HFF-Myc (cell line): ENCODE data around the gene CYP3A7.
"Not testable (repeated sequence)": the region's sequence is repeated elsewhere in the genome, so short reads cannot be mapped to it uniquely, and the experiment has no call there.

Experiments used
- DNase-seq: peaks from one replicate; pipeline ENCODE4 v3.0.0-alpha.2; 2011; ENCODE audit warnings: low read depth; ENCODE audit errors: extremely low read depth
- H3K4me3 ChIP-seq: replicated peaks from 2 replicates; pipeline ENCODE4 v1.5.1; 2011; ENCODE audit warnings: low read depth, mild to moderate bottlenecking, control low read depth, low read length
- TF ChIP-seq, protein P1 (sequence below): IDR thresholded peaks from 2 replicates; pipeline ENCODE4 v1.5.1; 2012; ENCODE audit warnings: mild to moderate bottlenecking, low read depth, low read length, control low read depth; ENCODE audit errors: missing control alignments

CYP3A7 gene

GRCh38 chr7:99672573-99672972 is 62.4 kb downstream of the CYP3A7 start:
- TF ChIP-seq, protein P1, sequence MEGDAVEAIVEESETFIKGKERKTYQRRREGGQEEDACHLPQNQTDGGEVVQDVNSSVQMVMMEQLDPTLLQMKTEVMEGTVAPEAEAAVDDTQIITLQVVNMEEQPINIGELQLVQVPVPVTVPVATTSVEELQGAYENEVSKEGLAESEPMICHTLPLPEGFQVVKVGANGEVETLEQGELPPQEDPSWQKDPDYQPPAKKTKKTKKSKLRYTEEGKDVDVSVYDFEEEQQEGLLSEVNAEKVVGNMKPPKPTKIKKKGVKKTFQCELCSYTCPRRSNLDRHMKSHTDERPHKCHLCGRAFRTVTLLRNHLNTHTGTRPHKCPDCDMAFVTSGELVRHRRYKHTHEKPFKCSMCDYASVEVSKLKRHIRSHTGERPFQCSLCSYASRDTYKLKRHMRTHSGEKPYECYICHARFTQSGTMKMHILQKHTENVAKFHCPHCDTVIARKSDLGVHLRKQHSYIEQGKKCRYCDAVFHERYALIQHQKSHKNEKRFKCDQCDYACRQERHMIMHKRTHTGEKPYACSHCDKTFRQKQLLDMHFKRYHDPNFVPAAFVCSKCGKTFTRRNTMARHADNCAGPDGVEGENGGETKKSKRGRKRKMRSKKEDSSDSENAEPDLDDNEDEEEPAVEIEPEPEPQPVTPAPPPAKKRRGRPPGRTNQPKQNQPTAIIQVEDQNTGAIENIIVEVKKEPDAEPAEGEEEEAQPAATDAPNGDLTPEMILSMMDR, result no peak
- DNase-seq, result no peak
- no peak overlapping the region for H3K4me3 ChIP-seq

DNA sequence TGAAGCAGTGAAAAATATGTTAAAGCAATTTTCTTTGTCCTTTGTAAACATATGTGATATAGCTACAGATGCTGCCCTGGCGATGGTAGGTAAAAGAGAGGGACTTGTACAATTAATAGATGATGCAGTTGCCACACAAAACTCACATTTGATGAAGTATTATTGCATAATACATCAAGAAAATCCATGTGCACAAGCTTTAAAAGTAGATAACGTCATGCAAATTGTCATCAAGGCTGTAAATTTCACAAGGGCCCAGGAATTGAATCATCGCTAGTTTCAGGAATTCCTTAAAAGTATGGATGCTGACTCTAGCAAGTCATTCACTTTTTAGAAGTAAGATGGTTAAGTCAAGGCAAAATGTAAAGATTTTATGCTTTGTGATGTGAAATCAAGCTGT is 65.2 kb downstream of the CYP3A7 start:
- TF ChIP-seq, protein P1, result no peak
- H3K4me3 ChIP-seq, result no peak overlapping the region
- no peak for DNase-seq

DNA sequence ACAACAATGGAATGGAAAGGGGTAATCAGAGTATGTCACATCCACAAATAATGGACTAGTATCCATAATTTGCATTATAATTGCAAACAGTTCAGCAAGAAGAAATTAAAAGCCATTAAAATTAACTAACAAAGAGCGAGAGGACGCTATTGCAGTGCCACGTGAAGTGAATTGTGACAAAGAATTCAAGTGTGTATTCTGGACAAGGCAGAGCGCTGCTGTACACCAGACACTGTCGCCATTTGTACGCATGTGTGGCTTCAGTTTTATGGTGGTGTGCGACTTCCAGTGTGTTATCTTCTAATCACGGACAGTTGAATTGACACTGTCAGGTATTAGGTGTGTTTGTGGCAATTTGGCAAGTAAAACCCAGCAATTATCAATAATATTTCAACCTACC is 66.5 kb downstream of the CYP3A7 start:
- DNase-seq, result no peak
- TF ChIP-seq, protein P1, result no peak
- no peak overlapping the region for H3K4me3 ChIP-seq

DNA sequence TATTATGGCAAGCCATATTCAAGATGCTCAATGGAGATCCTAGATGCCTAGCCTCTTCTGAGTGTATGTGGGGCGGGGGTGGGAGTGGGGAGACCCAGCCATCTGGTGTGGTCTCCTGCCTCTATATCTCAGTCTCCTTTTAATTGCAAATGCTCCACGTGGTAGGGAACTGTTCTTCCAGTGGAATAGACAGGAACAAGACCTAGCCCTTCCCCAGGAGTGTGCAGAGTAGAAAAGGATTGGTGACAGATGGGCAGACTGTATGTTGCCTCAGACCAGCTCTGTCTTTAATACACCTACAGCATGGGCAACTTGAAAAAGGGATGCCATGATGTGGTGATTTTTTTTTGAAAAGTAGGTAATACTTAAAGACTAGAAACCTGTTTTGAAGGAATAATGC is 67.8 kb downstream of the CYP3A7 start:
- DNase-seq, result no peak
- TF ChIP-seq, protein P1, result no peak
- H3K4me3 ChIP-seq, result no peak overlapping the region

DNA sequence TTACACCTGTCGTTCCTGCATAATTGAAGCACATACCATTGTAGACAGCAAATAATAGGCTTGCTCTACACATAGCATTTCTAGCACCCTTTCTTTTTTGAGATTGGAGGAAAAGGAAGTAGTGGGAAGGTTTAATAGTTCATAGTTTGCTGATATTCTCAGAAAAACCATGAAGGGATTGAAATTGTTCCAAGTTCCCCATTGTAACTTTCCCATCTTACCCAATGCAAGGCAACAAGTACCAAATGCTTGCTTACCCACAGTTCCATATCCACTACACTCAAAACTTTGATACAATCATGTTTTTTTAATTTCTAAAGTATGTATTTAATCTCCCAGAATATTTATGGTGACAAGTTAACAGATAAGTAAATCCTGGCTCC is 69.0 kb downstream of the CYP3A7 start:
- H3K4me3 ChIP-seq, result no peak overlapping the region
- TF ChIP-seq, protein P1, result no peak
- DNase-seq, result no peak

DNA sequence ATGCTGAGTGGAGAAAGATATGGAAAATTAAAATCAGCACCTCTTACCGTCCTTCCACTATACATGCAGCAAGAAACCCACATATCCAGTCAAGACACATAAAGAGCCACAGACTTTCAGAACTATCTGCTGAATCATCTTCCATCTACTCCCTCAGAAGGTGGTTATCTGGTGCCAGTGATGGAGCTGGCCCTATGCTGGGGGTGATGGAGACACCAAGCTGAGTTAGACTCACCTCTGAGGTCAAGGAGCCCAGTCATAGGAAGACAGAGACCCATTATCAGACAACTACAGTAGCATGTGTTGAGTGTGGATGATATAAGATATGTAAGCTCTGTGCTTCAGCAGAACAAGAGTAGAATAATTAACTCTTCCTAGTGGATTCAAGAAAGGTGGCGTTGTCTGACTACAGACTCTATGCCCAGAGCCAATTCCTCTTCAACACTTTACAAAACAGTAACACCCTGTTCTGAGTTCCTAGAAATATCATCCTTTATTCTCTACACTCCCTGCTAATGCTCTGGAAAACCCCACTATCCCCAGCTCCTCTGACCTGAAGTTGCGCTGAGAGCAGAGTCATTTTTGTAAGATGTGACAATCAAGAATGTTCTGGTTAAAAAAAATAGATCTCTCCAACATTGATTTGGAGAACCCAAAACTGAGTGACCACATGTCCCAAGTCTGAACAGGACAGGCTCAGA is 69.5 kb downstream of the CYP3A7 start:
- no peak overlapping the region for H3K4me3 ChIP-seq
- TF ChIP-seq, protein P1, result no peak
- no peak for DNase-seq

DNA sequence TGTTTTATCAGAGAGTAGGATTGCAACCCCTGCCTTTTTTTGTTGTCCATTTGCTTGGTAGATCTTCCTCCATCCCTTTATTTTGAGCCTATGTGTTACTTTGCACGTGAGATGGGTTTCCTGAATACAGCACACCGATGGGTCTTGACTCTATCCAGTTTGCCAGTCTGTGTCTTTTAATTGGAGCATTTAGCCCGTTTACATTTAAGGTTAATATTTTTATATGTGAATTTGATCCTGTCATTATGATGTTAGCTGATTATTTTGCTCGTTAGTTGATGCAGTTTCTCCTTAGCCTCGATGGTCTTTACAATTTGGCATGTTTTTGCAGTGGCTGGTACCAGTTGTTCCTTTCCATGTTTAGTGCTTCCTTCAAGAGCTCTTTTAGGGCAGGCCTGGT is 77.1 kb downstream of the CYP3A7 start:
- not testable (repeated sequence) for DNase-seq, H3K4me3 ChIP-seq
